ACC112 (cell line): Measurements from ENCODE around the gene CEACAM16.

Source experiments
- H2AFZ ChIP-seq: fragments of 200-600 bp; sonication (generic); one replicate; pipeline ENCODE4 v1.6.0; 2017; ENCODE audit warnings: antibody characterized with exemption, low read length; ENCODE audit not compliant: unreplicated experiment
- H3K27ac ChIP-seq: fragments of 200-600 bp; sonication (generic); 2 replicates; pipeline ENCODE4 v1.5.1; 2014; ENCODE audit warnings: low read depth, mild to moderate bottlenecking, antibody characterized with exemption, low read length, moderate library complexity
- H3K27me3 ChIP-seq: fragments of 200-600 bp; sonication (generic); 2 replicates; pipeline ENCODE4 v1.6.1; 2014; ENCODE audit warnings: mild to moderate bottlenecking, antibody characterized with exemption, low read length, moderate library complexity, mixed read lengths; ENCODE audit not compliant: insufficient read depth
- H3K36me3 ChIP-seq: fragments of 200-600 bp; sonication (generic); 2 replicates; pipeline ENCODE4 v1.6.1; 2016; ENCODE audit warnings: mild to moderate bottlenecking, antibody characterized with exemption, low read length, moderate library complexity, mixed read lengths; ENCODE audit not compliant: insufficient read depth
- H3K4me1 ChIP-seq: fragments of 200-600 bp; sonication (generic); one replicate; pipeline ENCODE4 v1.6.1; 2016; ENCODE audit warnings: low read length, mixed read lengths; ENCODE audit not compliant: insufficient read depth, unreplicated experiment, control insufficient read depth
- H3K4me3 ChIP-seq: fragments of 200-600 bp; sonication (generic); 2 replicates; pipeline ENCODE4 v1.5.1; 2014; ENCODE audit warnings: mild to moderate bottlenecking, low read depth, low read length
- H3K79me2 ChIP-seq: fragments of 200-600 bp; sonication (generic); one replicate; pipeline ENCODE4 v1.6.0; 2016; ENCODE audit warnings: low read length; ENCODE audit not compliant: control insufficient read depth, unreplicated experiment, insufficient read depth

The CEACAM16 gene

DNA sequence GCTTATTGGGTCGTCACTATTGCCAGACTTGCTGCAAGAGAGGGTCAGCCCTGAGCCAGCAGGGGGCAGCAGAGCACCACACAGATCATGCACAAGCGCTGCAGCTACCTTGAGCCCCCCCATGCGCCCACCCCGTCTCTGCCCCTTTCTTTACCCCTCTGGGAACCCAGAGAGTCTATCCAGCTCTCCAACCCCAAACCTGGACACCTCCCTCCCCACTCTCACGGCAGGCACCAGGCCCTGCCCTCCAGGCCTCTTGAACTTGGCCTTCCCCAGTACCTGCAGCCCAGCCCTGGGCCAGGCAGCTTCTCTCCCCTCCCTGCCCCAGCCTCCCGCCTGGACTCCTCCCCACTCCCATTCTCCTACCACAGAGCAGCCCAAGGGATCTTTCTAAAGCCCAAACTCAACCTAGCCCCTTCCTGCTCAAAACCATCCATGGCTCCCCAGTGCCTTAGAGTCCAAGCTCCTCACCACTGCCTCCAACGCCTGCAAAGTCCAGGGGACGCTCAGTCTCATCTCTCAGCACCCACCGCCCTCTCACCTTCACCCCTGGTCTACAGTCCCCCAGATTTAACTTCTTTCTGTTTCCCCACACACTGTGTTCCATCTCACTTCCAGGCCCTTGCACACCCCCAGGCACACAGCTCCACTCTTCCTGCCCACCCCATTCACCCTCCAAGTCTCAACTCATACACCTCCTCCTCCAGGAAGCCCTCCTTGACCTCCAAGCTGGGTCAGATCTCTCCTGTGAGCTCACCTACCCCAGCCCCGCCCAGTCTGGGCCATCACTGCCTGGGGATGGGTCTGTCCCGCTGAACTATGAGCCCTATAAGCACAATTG lies 9.4 kb upstream of the CEACAM16 start:
- Histone ChIP-seq H3K27ac (no peak overlapping the region), H3K36me3 (no peaks in the 10 kb centered on the region), H3K4me3 (no peak overlapping the region), H3K79me2 (no peaks in the 10 kb centered on the region), H3K27me3 (no peaks in the 10 kb centered on the region), H2AFZ (no peak overlapping the region), H3K4me1 (peaks cover 23% of the 10 kb centered on the region)

DNA sequence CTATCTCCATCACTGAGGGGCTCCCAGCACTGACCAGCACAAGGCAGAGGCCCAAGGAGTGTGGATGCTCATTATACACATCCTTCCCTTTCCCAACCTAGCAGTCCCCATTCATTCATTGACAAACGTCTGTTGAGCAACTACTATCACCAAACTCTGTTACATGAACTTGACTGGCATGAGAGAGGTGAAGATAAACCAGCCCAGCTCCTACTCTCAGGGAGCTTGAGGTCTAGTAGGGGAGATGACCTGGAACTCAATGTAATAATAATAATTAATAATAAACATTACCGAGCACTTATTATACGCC lies 8.9 kb upstream of the CEACAM16 start:
- no peaks in the 10 kb centered on the region for H3K79me2 ChIP-seq
- H3K27me3 ChIP-seq, result no peaks in the 10 kb centered on the region
- peaks cover 20% of the 10 kb centered on the region for H3K4me1 ChIP-seq
- no peaks in the 10 kb centered on the region for H3K36me3 ChIP-seq
- no peak overlapping the region for H3K27ac ChIP-seq
- H3K4me3 ChIP-seq, result no peak overlapping the region
- H2AFZ ChIP-seq, result no peak overlapping the region

DNA sequence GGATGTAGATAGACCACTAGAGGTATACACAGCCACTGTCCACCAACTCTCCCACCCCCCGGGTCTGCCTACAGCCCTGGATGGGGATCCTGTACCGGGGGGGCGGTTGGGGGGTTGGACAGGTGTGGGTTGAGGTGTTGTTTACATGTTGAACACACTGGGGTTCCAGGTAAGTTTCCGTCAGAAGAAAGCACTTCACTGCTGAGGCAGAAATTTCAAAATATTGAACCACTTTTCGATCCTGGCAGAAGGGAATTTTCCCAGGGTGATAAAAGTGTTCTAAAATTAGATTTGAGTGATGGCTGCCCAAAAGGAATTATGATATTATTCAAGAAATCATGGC lies 6.6 kb upstream of the CEACAM16 start:
- H3K4me1 ChIP-seq, result peaks cover 11% of the 10 kb centered on the region
- no peaks in the 10 kb centered on the region for H3K36me3 ChIP-seq
- no peak overlapping the region for H2AFZ ChIP-seq
- no peaks in the 10 kb centered on the region for H3K79me2 ChIP-seq
- H3K27me3 ChIP-seq, result no peaks in the 10 kb centered on the region
- peak overlapping the region; percentile 67; the same call in 1 of the 2 replicates for H3K27ac ChIP-seq
- H3K4me3 ChIP-seq, result no peak overlapping the region

DNA sequence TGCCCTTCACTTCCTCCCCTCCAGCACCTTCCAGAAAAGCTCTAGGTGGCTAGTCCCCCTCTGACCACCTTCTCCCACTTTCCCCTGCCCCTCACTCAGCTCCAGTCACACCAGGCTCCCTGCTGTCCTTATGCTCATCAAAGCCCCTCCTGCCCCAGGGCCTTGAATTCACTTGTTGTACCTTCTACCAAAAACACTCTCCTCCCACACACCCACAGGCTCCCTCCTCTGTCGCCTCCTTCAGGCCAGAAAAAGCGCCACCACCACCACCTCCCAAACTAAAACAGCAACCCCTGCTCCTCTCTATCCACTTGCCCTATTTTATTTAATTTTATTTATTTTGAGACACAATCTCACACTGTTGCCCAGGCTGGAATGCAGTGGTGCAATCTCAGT lies 4.8 kb upstream of the CEACAM16 start:
- no peaks in the 10 kb centered on the region for H3K79me2 ChIP-seq
- no peak overlapping the region for H3K4me3 ChIP-seq
- no peaks in the 10 kb centered on the region for H3K27me3 ChIP-seq
- no peak overlapping the region for H2AFZ ChIP-seq
- H3K4me1 ChIP-seq, result peaks cover 11% of the 10 kb centered on the region
- no peak overlapping the region for H3K27ac ChIP-seq
- H3K36me3 ChIP-seq, result no peaks in the 10 kb centered on the region

DNA sequence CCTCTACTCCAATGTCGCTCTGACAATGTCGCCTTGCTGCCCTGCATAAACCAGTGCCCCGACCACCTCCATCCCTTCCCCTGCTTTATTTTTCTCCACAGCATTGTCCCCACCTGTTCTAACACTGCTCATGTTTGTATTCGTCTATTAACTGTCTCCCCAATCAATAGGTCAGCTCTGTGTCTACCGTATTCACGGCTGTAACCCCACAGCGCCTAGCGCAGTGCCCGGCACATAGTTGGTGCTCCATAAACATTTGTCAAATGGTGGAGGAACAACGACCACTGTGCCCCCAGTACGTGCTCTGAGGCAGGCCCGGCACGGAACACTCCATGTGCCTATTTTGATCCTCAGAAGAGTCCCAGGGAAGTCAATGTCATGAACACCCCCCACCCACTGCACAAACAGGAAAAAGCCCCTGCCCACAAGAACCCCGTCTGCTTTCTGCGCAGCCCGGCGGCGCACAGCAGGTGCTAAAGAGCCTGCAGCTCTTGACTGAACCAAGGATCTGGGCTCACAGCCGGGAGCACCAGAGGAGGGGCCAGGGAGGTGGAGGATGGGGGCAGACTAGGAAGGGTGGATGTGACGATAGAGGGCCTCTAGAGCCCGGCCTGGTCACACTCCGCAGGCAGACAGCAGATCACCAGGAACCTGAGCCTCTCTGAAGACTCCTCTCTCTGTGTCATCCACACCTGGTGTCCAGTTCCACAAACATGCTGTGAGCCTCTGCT lies 1.8 kb upstream of the CEACAM16 start:
- H3K36me3 ChIP-seq, result no peaks in the 10 kb centered on the region
- no peaks in the 10 kb centered on the region for H3K79me2 ChIP-seq
- no peak overlapping the region for H3K27ac ChIP-seq
- H3K27me3 ChIP-seq, result no peaks in the 10 kb centered on the region
- H2AFZ ChIP-seq, result no peak overlapping the region
- H3K4me1 ChIP-seq, result peaks cover 6% of the 10 kb centered on the region
- H3K4me3 ChIP-seq, result no peak overlapping the region

DNA sequence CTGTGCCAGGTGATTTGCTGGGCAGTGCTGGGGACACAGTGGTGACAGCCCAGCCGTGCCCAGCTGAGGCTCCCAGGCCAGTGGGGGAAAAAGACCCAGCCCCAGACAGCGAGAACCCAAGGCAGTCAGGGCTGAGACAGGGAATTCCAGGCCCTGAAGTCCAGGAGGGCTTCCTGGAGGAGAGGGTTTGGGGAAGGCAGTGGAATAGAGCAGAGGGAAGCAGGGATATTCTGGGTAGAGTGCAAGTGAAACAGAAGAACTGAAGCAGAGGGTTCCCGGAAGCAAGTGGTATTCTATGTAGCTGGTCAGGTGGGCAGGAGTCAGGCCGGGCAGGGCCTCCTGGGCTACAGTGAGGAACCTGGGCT lies 1.3 kb upstream of the CEACAM16 start:
- Histone ChIP-seq H3K4me3 (no peak overlapping the region), H3K79me2 (no peaks in the 10 kb centered on the region), H3K27me3 (no peaks in the 10 kb centered on the region), H2AFZ (no peak overlapping the region), H3K36me3 (no peaks in the 10 kb centered on the region), H3K4me1 (peaks cover under 1% of the 10 kb centered on the region), H3K27ac (no peak overlapping the region)

DNA sequence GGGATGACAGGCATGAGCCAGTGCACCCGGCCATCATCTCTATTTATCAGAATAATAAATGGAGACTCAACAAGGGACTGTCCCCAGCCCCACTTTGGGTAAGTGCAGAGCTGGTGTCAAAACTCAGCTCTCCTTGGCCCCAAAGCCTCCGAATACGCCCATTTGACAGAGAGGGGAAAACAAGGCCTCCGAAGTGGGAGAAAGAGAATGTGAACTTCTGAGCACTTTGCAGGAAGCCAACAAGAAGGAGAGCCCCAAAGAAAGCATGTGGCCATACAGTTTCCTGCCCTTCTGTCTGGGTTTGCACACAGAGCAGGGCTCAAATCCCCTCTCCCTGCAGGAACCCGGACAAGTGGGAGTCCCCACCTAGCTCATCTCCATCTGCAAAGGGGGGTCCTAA lies 1.6 kb downstream of the CEACAM16 start:
- Histone ChIP-seq H3K27me3 (no peaks in the 10 kb centered on the region), H3K4me1 (no peaks in the 10 kb centered on the region), H3K4me3 (no peak overlapping the region), H2AFZ (no peak overlapping the region), H3K79me2 (no peaks in the 10 kb centered on the region), H3K36me3 (no peaks in the 10 kb centered on the region), H3K27ac (no peak overlapping the region)

DNA sequence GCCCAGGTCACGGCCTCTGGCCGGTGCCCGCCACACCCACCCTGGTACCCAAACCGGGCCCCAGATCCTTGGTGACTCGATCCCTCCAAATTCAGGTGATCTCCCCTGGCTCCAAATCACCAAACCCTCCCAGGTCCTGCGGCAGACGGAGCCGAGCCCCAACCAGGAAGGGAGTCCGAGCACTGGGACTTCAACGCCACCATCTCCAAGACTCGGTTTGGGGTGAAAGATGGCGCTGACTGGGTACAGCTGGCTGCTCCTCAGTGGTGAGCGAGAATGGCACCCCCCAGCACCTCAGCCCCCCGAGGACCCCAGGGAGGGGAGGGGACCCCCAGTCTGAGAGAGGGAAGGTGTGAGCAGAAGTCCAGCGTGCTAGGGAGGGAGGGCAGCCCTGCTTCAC lies 2.3 kb downstream of the CEACAM16 start:
- Histone ChIP-seq H3K36me3 (no peaks in the 10 kb centered on the region), H3K27ac (no peak overlapping the region), H3K4me3 (no peak overlapping the region), H3K27me3 (no peaks in the 10 kb centered on the region), H3K79me2 (no peaks in the 10 kb centered on the region), H3K4me1 (no peaks in the 10 kb centered on the region), H2AFZ (no peak overlapping the region)

DNA sequence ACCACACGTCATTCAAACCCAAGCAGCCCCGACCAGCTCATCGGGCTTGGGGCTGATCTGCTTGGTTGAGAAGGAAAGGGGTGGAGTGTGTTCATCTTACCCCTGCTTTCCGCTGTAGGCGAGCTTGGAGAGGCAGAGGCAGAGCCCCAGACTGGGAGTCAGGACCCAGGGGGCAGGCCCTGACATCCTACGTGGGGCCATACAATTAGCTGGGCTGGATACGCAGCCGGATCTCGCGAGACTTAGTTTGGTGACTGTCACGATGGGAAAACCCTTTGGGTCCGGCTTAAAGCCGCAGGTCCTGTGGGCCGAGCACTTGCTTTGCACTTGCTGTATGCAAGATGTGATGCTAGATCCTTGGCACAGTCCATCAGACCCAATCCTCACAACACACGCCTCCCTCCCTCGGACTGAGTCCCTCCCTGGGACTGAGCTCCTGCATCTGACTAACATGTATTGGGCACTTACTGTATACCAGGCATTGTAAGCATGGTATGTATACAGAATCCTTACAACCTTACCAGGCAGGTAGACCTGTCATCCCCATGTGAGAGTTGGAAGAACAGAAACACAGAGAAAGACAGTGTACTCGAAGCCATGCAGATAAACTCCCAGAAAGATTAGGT lies 3.7 kb downstream of the CEACAM16 start:
- no peaks in the 10 kb centered on the region for H3K4me1 ChIP-seq
- no peak overlapping the region for H3K4me3 ChIP-seq
- no peaks in the 10 kb centered on the region for H3K79me2 ChIP-seq
- no peaks in the 10 kb centered on the region for H3K27me3 ChIP-seq
- no peaks in the 10 kb centered on the region for H3K36me3 ChIP-seq
- H2AFZ ChIP-seq, result no peak overlapping the region
- no peak overlapping the region for H3K27ac ChIP-seq

DNA sequence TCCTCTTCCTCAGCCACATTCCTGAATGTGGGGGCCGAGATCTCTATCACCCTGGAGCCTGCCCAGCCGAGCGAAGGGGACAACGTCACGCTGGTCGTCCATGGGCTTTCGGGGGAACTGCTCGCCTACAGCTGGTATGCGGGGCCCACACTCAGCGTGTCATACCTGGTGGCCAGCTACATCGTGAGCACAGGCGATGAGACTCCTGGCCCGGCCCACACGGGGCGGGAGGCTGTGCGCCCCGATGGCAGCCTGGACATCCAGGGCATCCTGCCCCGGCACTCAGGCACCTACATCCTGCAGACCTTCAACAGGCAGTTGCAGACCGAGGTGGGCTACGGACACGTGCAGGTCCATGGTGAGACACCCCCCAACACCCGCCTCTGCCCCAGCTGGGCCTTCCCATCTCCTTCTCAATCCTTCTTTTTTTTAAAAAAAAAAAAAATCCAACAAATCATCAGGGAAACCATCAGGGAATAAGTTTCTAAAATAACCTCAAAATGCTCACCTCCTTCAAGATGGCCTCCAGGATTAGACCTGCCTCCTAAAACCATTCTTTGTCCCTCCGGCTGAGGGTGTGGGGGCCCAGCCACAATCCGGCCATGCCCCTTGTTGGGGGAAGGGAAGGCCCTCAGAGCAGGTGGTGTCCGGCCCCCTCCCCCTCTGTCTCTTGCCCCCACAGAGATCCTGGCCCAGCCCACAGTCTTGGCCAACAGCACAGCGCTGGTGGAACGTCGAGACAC lies 4.6 kb downstream of the CEACAM16 start:
- Histone ChIP-seq H3K4me1 (no peaks in the 10 kb centered on the region), H3K27ac (no peak overlapping the region), H3K4me3 (no peak overlapping the region), H2AFZ (no peak overlapping the region), H3K79me2 (no peaks in the 10 kb centered on the region), H3K27me3 (no peaks in the 10 kb centered on the region), H3K36me3 (no peaks in the 10 kb centered on the region)
